ENCODE data around the gene GABRR1. TPM values are rescaled to one million over a fixed set of nuclear protein-coding genes. Genes with fewer than 3 reads are reported as not detected.

Gene GABRR1
- total RNA-seq, 1 donor from 2014 or later = not detected

- no peak for FAIRE-seq
- Histone ChIP-seq H3K9ac (ENCODE audit: low read length) (no peak overlapping the region), H3K27me3 (ENCODE audit: insufficient read depth, low read length) (no peaks in the 10 kb centered on the region), H3K36me3 (ENCODE audit: insufficient read depth, low read length) (no peaks in the 10 kb centered on the region), H3K9me3 (ENCODE audit: insufficient read depth, low read depth, low read length) (no peaks in the 10 kb centered on the region), H3K4me2 (ENCODE audit: low read length) (no peak overlapping the region), H4K20me1 (ENCODE audit: insufficient read depth, low read length) (no peaks in the 10 kb centered on the region), H3K4me3 (ENCODE audit: insufficient read depth, low read depth, low read length) (no peak overlapping the region), H3K79me2 (ENCODE audit: insufficient read depth, low read length) (no peaks in the 10 kb centered on the region), H3K4me1 (ENCODE audit: insufficient read depth, low read length) (no peaks in the 10 kb centered on the region), H3K27ac (ENCODE audit: low read depth, low read length) (no peak overlapping the region), H2AFZ (ENCODE audit: low read depth, low read length) (no peak overlapping the region)
- Mint-ChIP-seq H3K9me3 (ENCODE audit: unreplicated experiment) (no peaks in the 10 kb centered on the region), H3K4me1 (ENCODE audit: low read depth, unreplicated experiment) (no peaks in the 10 kb centered on the region), H3K27me3 (ENCODE audit: low read depth, unreplicated experiment) (peaks cover 6% of the 10 kb centered on the region), H3K36me3 (ENCODE audit: low read depth, unreplicated experiment) (no peaks in the 10 kb centered on the region), H3K27ac (ENCODE audit: unreplicated experiment) (no peak overlapping the region), H3K4me3 (ENCODE audit: unreplicated experiment) (no peak overlapping the region)
- no peak for DNase-seq (ENCODE audit: low read depth)
- TF ChIP-seq CTCF (IDR thresholded peaks at IDR 0.05; ENCODE audit: insufficient read depth, low read depth, low read length) (no peak), EZH2 (IDR thresholded peaks at IDR 0.05; ENCODE audit: insufficient read depth, low read length) (no peak)
These were observed 43.2 kb upstream of the GABRR1 start for GRCh38 chr6:89260310-89260709.

DNA sequence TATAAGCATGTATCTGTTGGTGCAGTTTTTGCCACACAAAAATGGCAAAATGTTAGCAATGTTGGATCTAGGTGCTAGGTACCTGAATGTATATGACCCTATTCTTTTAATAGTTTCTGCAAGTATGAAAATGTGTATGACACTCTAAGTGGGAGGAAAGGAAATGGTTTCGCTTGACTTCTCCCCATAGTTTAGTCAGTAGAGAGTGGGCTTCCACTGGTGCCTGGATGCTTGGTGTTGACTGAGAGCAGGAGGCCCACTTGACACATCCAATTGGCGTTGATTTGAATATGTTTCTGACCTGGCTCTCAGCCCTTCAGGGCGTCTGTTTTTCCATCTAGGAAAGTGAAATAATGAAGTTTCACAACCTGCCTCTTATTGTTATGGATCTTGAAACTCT is 41.8 kb upstream of the GABRR1 start:
- no peak overlapping the region for H3K4me2 ChIP-seq (ENCODE audit: low read length)
- H3K79me2 ChIP-seq (ENCODE audit: insufficient read depth, low read length) = no peaks in the 10 kb centered on the region
- no peaks in the 10 kb centered on the region for H3K27me3 ChIP-seq (ENCODE audit: insufficient read depth, low read length)
- no peak for FAIRE-seq
- DNase-seq (ENCODE audit: low read depth) = no peak
- H3K4me1 ChIP-seq (ENCODE audit: insufficient read depth, low read length) = no peaks in the 10 kb centered on the region
- no peak overlapping the region for H3K27ac Mint-ChIP-seq (ENCODE audit: unreplicated experiment)
- no peak overlapping the region for H2AFZ ChIP-seq (ENCODE audit: low read depth, low read length)
- H3K4me3 Mint-ChIP-seq (ENCODE audit: unreplicated experiment) = no peak overlapping the region
- no peak overlapping the region for H3K27ac ChIP-seq (ENCODE audit: low read depth, low read length)
- peaks cover 3% of the 10 kb centered on the region for H3K27me3 Mint-ChIP-seq (ENCODE audit: low read depth, unreplicated experiment)
- no peak overlapping the region for H3K4me3 ChIP-seq (ENCODE audit: insufficient read depth, low read depth, low read length)
- no peaks in the 10 kb centered on the region for H4K20me1 ChIP-seq (ENCODE audit: insufficient read depth, low read length)
- H3K36me3 Mint-ChIP-seq (ENCODE audit: low read depth, unreplicated experiment) = no peaks in the 10 kb centered on the region
- H3K4me1 Mint-ChIP-seq (ENCODE audit: low read depth, unreplicated experiment) = no peaks in the 10 kb centered on the region
- H3K9me3 ChIP-seq (ENCODE audit: insufficient read depth, low read depth, low read length) = no peaks in the 10 kb centered on the region
- no peaks in the 10 kb centered on the region for H3K36me3 ChIP-seq (ENCODE audit: insufficient read depth, low read length)
- H3K9ac ChIP-seq (ENCODE audit: low read length) = no peak overlapping the region
- no peaks in the 10 kb centered on the region for H3K9me3 Mint-ChIP-seq (ENCODE audit: unreplicated experiment)
- TF ChIP-seq EZH2 (IDR thresholded peaks at IDR 0.05; ENCODE audit: insufficient read depth, low read length) (no peak), CTCF (IDR thresholded peaks at IDR 0.05; ENCODE audit: insufficient read depth, low read depth, low read length) (no peak)

GRCh38 chr6:89257781-89258180 is 40.6 kb upstream of the GABRR1 start:
- no peaks in the 10 kb centered on the region for H3K4me1 ChIP-seq (ENCODE audit: insufficient read depth, low read length)
- no peak overlapping the region for H3K4me2 ChIP-seq (ENCODE audit: low read length)
- Mint-ChIP-seq H3K4me3 (ENCODE audit: unreplicated experiment) (no peak overlapping the region), H3K4me1 (ENCODE audit: low read depth, unreplicated experiment) (no peaks in the 10 kb centered on the region), H3K36me3 (ENCODE audit: low read depth, unreplicated experiment) (no peaks in the 10 kb centered on the region), H3K9me3 (ENCODE audit: unreplicated experiment) (no peaks in the 10 kb centered on the region), H3K27me3 (ENCODE audit: low read depth, unreplicated experiment) (peaks cover 3% of the 10 kb centered on the region), H3K27ac (ENCODE audit: unreplicated experiment) (no peak overlapping the region)
- no peaks in the 10 kb centered on the region for H3K79me2 ChIP-seq (ENCODE audit: insufficient read depth, low read length)
- TF ChIP-seq CTCF (IDR thresholded peaks at IDR 0.05; ENCODE audit: insufficient read depth, low read depth, low read length) (no peak), EZH2 (IDR thresholded peaks at IDR 0.05; ENCODE audit: insufficient read depth, low read length) (no peak)
- H3K4me3 ChIP-seq (ENCODE audit: insufficient read depth, low read depth, low read length) = no peak overlapping the region
- H3K9ac ChIP-seq (ENCODE audit: low read length) = no peak overlapping the region
- DNase-seq (ENCODE audit: low read depth) (no peak), FAIRE-seq (no peak)
- no peaks in the 10 kb centered on the region for H3K27me3 ChIP-seq (ENCODE audit: insufficient read depth, low read length)
- no peak overlapping the region for H2AFZ ChIP-seq (ENCODE audit: low read depth, low read length)
- H3K36me3 ChIP-seq (ENCODE audit: insufficient read depth, low read length) = no peaks in the 10 kb centered on the region
- H4K20me1 ChIP-seq (ENCODE audit: insufficient read depth, low read length) = no peaks in the 10 kb centered on the region
- no peak overlapping the region for H3K27ac ChIP-seq (ENCODE audit: low read depth, low read length)
- no peaks in the 10 kb centered on the region for H3K9me3 ChIP-seq (ENCODE audit: insufficient read depth, low read depth, low read length)

Data from astrocyte (in vitro differentiated cells and primary cell).